H9 (cell line): ENCODE measurements around the gene ANKS1B. TPM values are rescaled to one million over a fixed set of nuclear protein-coding genes. Genes with fewer than 3 reads are reported as not detected.

Experiments
- DNase-seq: peaks from one replicate; pipeline ENCODE4 v3.0.0-alpha.2; 2017
- H2AFZ ChIP-seq: one replicate; pipeline ENCODE4 v1.6.1; 2013; ENCODE audit warnings: mild to moderate bottlenecking, low read length, control low read depth, moderate library complexity
- H2AK5ac ChIP-seq: 2 replicates; pipeline ENCODE4 v1.6.1; 2013; ENCODE audit warnings: low read length, control low read depth, mixed read lengths; ENCODE audit not compliant: insufficient read length
- H2BK120ac ChIP-seq: one replicate; pipeline ENCODE4 v1.6.1; 2013; ENCODE audit warnings: low read depth, mild to moderate bottlenecking, low read length, control low read depth, inconsistent platforms; ENCODE audit not compliant: poor library complexity, severe bottlenecking
- H2BK12ac ChIP-seq: 2 replicates; pipeline ENCODE4 v1.6.1; 2013; ENCODE audit warnings: low read length, control low read depth, mixed read lengths, low read depth; ENCODE audit not compliant: insufficient read length
- H2BK15ac ChIP-seq: 2 replicates; pipeline ENCODE4 v1.6.1; 2013; ENCODE audit warnings: low read depth, low read length, control low read depth
- H2BK20ac ChIP-seq: one replicate; pipeline ENCODE4 v1.6.1; 2013; ENCODE audit warnings: low read depth, mild to moderate bottlenecking, low read length, control low read depth, inconsistent platforms; ENCODE audit not compliant: poor library complexity, severe bottlenecking
- H2BK5ac ChIP-seq: 2 replicates; pipeline ENCODE4 v1.6.1; 2013; ENCODE audit warnings: low read length, control low read depth, mixed read lengths; ENCODE audit not compliant: insufficient read length
- H3K14ac ChIP-seq: 2 replicates; pipeline ENCODE4 v1.6.1; 2013; ENCODE audit warnings: low read length, control low read depth; ENCODE audit not compliant: insufficient read depth
- H3K18ac ChIP-seq: 2 replicates; pipeline ENCODE4 v1.6.1; 2013; ENCODE audit warnings: low read depth, mild to moderate bottlenecking, mixed read lengths, low read length, control low read depth; ENCODE audit not compliant: insufficient read length
- H3K23ac ChIP-seq: 2 replicates; pipeline ENCODE4 v1.6.1; 2013; ENCODE audit warnings: low read length, control low read depth, mixed read lengths, low read depth; ENCODE audit not compliant: insufficient read length
- H3K23me2 ChIP-seq: 2 replicates; pipeline ENCODE4 v1.6.1; 2013; ENCODE audit warnings: low read depth, mild to moderate bottlenecking, mixed read lengths, low read length, control low read depth; ENCODE audit not compliant: insufficient read length, poor library complexity, severe bottlenecking
- H3K27ac ChIP-seq: 2 replicates; pipeline ENCODE4 v1.5.1; 2013; ENCODE audit warnings: low read length, control low read depth, mixed read lengths, low read depth; ENCODE audit not compliant: insufficient read length
- H3K27me3 ChIP-seq: 2 replicates; pipeline ENCODE4 v1.6.1; 2013; ENCODE audit warnings: low read length, control low read depth, inconsistent platforms; ENCODE audit not compliant: insufficient read depth
- H3K4ac ChIP-seq: 2 replicates; pipeline ENCODE4 v1.6.1; 2013; ENCODE audit warnings: low read depth, mild to moderate bottlenecking, control low read depth, inconsistent platforms, low read length, moderate library complexity
- H3K4me1 ChIP-seq: 2 replicates; pipeline ENCODE4 v1.6.1; 2013; ENCODE audit warnings: low read length, control low read depth, inconsistent platforms; ENCODE audit not compliant: insufficient read depth
- H3K4me2 ChIP-seq: 2 replicates; pipeline ENCODE4 v1.6.1; 2013; ENCODE audit warnings: low read length, control low read depth, mixed read lengths; ENCODE audit not compliant: insufficient read length, insufficient read depth
- H3K56ac ChIP-seq: 2 replicates; pipeline ENCODE4 v1.6.1; 2013; ENCODE audit warnings: low read depth, mild to moderate bottlenecking, mixed read lengths, low read length, control low read depth; ENCODE audit not compliant: insufficient read length
- H3K79me1 ChIP-seq: 2 replicates; pipeline ENCODE4 v1.6.1; 2013; ENCODE audit warnings: low read depth, mild to moderate bottlenecking, moderate library complexity, low read length, control low read depth, inconsistent platforms; ENCODE audit not compliant: insufficient read depth, poor library complexity, severe bottlenecking
- H3K79me2 ChIP-seq: 2 replicates; pipeline ENCODE4 v1.6.1; 2013; ENCODE audit warnings: low read length, control low read depth, inconsistent platforms; ENCODE audit not compliant: insufficient read depth
- H3K9ac ChIP-seq: 2 replicates; pipeline ENCODE4 v1.6.1; 2013; ENCODE audit warnings: low read length, control low read depth, mixed read lengths; ENCODE audit not compliant: insufficient read length; ENCODE audit errors: extremely low read depth
- H3K9me3 ChIP-seq: one replicate; pipeline ENCODE4 v1.6.1; 2013; ENCODE audit warnings: low read depth, low read length, inconsistent platforms; ENCODE audit not compliant: control insufficient read depth
- H3T11ph ChIP-seq: one replicate; pipeline ENCODE4 v1.6.1; 2013; ENCODE audit warnings: mild to moderate bottlenecking, low read length, control low read depth, inconsistent platforms
- H4K20me1 ChIP-seq: one replicate; pipeline ENCODE4 v1.6.1; 2013; ENCODE audit not compliant: control insufficient read depth, insufficient read length, insufficient read depth
- H4K5ac ChIP-seq: 2 replicates; pipeline ENCODE4 v1.6.1; 2013; ENCODE audit warnings: low read depth, mild to moderate bottlenecking, mixed read lengths, low read length, control low read depth; ENCODE audit not compliant: insufficient read length
- H4K8ac ChIP-seq: replicated peaks from 2 replicates; pipeline ENCODE4 v1.6.1; 2013; ENCODE audit warnings: low read length, control low read depth, mixed read lengths, low read depth; ENCODE audit not compliant: insufficient read length
- H4K91ac ChIP-seq: 2 replicates; pipeline ENCODE4 v1.6.1; 2013; ENCODE audit warnings: low read depth, mild to moderate bottlenecking, moderate library complexity, mixed read lengths, low read length, control low read depth; ENCODE audit not compliant: insufficient read length
- H3K27ac Mint-ChIP-seq, 3 experiments: 2 replicates in 2 of 3; 3 replicates in 1 of 3; pipeline ENCODE4 v1.8.0; 2020 to 2021; ENCODE audit warnings: mixed read lengths in 3 of 3, mild to moderate bottlenecking in 1 of 3, moderate library complexity in 1 of 3
- H3K27me3 Mint-ChIP-seq: 2 replicates; pipeline ENCODE4 v1.8.0; 2021; ENCODE audit warnings: low read depth, mild to moderate bottlenecking, moderate library complexity, mixed read lengths
- H3K36me3 Mint-ChIP-seq, 3 experiments: 2 replicates in 2 of 3; 3 replicates in 1 of 3; pipeline ENCODE4 v1.8.0; 2020 to 2021; ENCODE audit warnings: low read depth in 3 of 3, mixed read lengths in 3 of 3; ENCODE audit not compliant: insufficient read depth in 1 of 3
- H3K4me1 Mint-ChIP-seq, 2 experiments: 2 replicates each; pipeline ENCODE4 v1.8.0; 2020; ENCODE audit warnings: mixed read lengths in 2 of 2
- H3K4me3 Mint-ChIP-seq, 2 experiments: 2 replicates in 1 of 2; 3 replicates in 1 of 2; pipeline ENCODE4 v1.8.0; 2020 to 2021; ENCODE audit warnings: mild to moderate bottlenecking in 2 of 2, mixed read lengths in 2 of 2, moderate library complexity in 1 of 2
- H3K9me3 Mint-ChIP-seq, 2 experiments: 2 replicates in 1 of 2; 3 replicates in 1 of 2; pipeline ENCODE4 v1.8.0; 2020; ENCODE audit warnings: mild to moderate bottlenecking in 2 of 2, mixed read lengths in 2 of 2, moderate library complexity in 1 of 2
- CTCF ChIP-seq: fragments of 200-600 bp; sonication (generic); conservative IDR thresholded peaks from 3 replicates; pipeline ENCODE4 v1.8.0; 2021; ENCODE audit warnings: antibody characterized with exemption, mild to moderate bottlenecking
- WGBS: extraction: QIAGEN DNeasy Blood & Tissue Kit; methylation state at CpG from one replicate; pipeline ENCODE4 v1.1.7; 2013; ENCODE audit warnings: missing lambda C conversion rate, low lambda C conversion rate, mixed read lengths; ENCODE audit not compliant: insufficient read length; ENCODE audit errors: extremely low coverage; 5-methylcytosine and 5-hydroxymethylcytosine counted together
- total RNA-seq: library from RNA; stranded (reverse); gene quantifications from 2 replicates; pipeline ENCODE4 v1.2.1, GENCODE V29; 2021

The ANKS1B gene
- total RNA-seq, 1 experiment from 2014 or later = 4.1 TPM

DNA sequence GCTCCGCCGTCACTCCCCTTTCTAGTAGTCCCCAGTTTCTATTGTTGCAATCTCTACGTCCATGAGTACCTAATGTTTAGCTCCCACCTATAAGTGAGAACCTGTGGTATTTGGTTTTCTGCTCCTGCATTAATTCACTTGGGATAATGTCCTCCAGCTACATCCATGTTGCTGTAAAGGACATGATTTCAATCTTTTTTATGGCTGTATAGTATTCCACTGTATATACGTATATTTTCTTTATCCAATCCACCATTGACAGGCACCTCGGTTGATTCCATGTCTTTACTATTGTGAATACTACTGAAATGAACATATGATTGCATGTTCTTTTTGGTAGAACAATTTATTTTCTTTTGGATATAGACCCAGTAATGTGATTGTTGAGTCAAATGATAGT lies 114.7 kb downstream of the ANKS1B start:
- no peak overlapping the region for H3K27ac ChIP-seq
- H3K79me1 ChIP-seq = no peaks in the 10 kb centered on the region
- H3K9ac ChIP-seq = no peak overlapping the region
- H3K4ac ChIP-seq = no peak overlapping the region
- H2BK20ac ChIP-seq = no peak overlapping the region
- H3K23me2 ChIP-seq = no peaks in the 10 kb centered on the region
- no peak overlapping the region for H2BK5ac ChIP-seq
- Mint-ChIP-seq H3K4me1 (no peaks in the 10 kb centered on the region), H3K4me3 (no peak overlapping the region), H3K27ac (no peak overlapping the region), H3K27me3 (no peaks in the 10 kb centered on the region), H3K36me3 (no peaks in the 10 kb centered on the region), H3K9me3 (no peaks in the 10 kb centered on the region)
- H3K4me1 ChIP-seq = no peaks in the 10 kb centered on the region
- H2AFZ ChIP-seq = no peak overlapping the region
- no peak overlapping the region for H3K56ac ChIP-seq
- H2AK5ac ChIP-seq = no peak overlapping the region
- no peak overlapping the region for H4K91ac ChIP-seq
- H2BK15ac ChIP-seq = no peak overlapping the region
- H4K20me1 ChIP-seq = no peaks in the 10 kb centered on the region
- H3K9me3 ChIP-seq = no peaks in the 10 kb centered on the region
- no peak overlapping the region for H3K18ac ChIP-seq
- no peak for DNase-seq
- no peak overlapping the region for H2BK12ac ChIP-seq
- no peaks in the 10 kb centered on the region for H3K27me3 ChIP-seq
- H3K79me2 ChIP-seq = no peaks in the 10 kb centered on the region
- H2BK120ac ChIP-seq = no peak overlapping the region
- H3K23ac ChIP-seq = no peak overlapping the region
- no peak overlapping the region for H3K14ac ChIP-seq
- WGBS = no CpG with 5 or more reads among the region's 5 CpGs
- no peak overlapping the region for H4K8ac ChIP-seq
- TF ChIP-seq CTCF = no peak
- H4K5ac ChIP-seq = no peak overlapping the region
- no peak overlapping the region for H3K4me2 ChIP-seq
- H3T11ph ChIP-seq = no peak overlapping the region
